ENCODE results near the gene ZNF774.

GRCh38 chr15:90393040-90393439, 41.0 kb downstream of the ZNF774 start:
- TF ChIP-seq, protein P1, sequence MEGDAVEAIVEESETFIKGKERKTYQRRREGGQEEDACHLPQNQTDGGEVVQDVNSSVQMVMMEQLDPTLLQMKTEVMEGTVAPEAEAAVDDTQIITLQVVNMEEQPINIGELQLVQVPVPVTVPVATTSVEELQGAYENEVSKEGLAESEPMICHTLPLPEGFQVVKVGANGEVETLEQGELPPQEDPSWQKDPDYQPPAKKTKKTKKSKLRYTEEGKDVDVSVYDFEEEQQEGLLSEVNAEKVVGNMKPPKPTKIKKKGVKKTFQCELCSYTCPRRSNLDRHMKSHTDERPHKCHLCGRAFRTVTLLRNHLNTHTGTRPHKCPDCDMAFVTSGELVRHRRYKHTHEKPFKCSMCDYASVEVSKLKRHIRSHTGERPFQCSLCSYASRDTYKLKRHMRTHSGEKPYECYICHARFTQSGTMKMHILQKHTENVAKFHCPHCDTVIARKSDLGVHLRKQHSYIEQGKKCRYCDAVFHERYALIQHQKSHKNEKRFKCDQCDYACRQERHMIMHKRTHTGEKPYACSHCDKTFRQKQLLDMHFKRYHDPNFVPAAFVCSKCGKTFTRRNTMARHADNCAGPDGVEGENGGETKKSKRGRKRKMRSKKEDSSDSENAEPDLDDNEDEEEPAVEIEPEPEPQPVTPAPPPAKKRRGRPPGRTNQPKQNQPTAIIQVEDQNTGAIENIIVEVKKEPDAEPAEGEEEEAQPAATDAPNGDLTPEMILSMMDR (IDR thresholded peaks at IDR 0.05): no peak
- TF ChIP-seq EZH2 (IDR thresholded peaks at IDR 0.05) (no peak), EZH2phosphoT487 (IDR thresholded peaks at IDR 0.05) (no peak)

All from neural progenitor cell (in vitro differentiated cells).